NCI-H748 treated with DMSO at 0.1 percent for 48 hours (cell line): ENCODE data around the gene TMEM132A.
"Not testable (repeated sequence)": the region's sequence is repeated elsewhere in the genome, so short reads cannot be mapped to it uniquely, and the experiment has no call there.

ENCODE experiments used
- DNase-seq: peaks from one replicate; lab custom pipeline; 2025; lab: John Stamatoyannopoulos, UW

Gene TMEM132A

DNA sequence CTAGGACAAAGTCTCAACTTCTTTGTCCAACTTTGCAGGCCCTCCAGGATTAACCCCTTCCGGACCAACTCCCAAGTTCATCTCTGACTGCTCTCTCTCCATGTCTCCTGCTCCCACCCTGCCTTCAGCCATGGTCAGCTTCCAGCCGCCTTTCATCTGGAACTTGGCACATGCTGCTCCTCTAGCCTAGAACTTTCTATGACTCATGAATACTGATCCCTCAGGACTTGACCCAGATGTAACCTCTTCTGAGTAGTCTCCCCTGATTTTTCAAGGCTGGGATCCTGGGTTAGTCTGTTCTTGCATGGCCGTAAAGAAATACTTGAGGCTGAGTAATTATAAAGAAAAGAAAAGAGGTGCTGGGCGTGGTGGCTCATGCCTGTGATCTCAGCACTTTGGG lies 32.9 kb downstream of the TMEM132A start:
- DNase-seq = no peak

DNA sequence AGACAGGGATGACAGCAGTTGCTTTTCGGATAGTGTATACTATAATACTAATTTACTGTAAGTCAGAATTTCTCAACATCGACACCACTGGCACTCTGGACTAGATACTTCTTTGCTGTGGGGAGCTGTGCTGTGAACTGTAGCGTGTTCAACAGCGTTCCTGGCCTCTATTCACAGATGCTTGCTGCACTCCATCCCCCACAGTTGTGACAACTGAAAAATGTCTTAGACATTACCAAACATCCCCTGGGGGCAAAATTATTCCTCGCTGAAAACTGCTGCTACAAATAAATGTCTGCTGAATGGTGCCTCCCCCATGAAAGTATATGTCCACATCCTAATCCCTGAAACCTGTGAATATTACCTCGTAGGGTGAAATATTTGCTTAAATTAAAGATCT lies 35.2 kb downstream of the TMEM132A start:
- no peak for DNase-seq

DNA sequence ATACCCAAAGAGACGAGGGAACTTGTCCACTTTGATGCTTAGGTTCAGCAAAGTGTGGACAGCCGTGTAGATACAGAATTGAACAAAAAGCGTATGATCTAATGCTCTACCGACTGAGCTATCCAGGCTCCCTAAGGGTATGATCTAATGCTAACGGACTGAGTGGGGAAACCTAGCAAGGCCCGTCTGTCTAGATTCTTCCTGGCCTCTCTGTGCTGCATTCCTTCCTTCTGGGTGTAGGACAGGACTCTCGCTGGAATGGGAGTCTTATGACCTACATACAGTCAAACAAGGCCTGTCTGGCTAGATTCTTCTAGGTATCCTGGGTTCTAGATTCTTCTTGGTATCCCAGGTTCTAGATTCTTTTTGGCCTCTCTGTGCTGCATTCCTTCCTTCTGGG lies 36.1 kb downstream of the TMEM132A start:
- no peak for DNase-seq

DNA sequence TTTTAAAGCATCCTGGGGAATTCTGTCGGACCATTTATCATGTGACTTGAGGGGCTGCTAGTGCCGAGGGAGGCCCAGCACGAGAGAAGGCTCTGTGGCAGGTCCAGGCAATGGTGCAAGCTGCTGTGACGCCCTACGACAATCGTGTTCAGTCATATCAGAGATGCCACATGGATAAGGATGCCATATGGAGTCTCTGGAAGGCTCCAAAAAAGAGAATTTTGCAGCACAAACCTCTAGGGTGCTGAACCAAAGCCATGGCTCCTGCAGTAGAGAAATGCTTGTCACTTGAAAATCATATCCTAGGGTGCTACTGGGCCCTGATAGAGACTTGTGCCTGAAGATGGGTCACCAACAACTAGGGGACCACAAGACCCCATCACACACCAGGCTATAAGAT lies 40.5 kb downstream of the TMEM132A start:
- no peak for DNase-seq

DNA sequence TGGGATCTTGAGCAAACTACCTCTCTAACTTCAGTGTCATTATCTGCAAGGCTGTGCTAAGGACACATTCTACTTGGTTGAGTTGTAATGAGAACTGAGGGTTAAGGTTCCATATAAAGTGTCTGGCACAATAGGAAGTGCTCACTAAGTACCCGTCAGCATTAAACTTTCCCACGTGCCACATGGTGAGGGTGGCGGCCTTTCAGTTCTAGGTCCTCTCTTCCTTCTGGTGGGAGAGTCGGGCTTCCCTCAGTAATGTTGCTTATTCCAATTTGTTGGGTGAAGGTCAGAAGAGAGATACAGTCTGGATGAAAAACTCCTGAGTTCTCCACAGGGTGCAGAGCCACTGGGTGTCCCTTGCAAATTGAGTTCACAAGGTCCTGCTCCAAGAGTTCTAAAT lies 42.6 kb downstream of the TMEM132A start:
- no peak for DNase-seq

DNA sequence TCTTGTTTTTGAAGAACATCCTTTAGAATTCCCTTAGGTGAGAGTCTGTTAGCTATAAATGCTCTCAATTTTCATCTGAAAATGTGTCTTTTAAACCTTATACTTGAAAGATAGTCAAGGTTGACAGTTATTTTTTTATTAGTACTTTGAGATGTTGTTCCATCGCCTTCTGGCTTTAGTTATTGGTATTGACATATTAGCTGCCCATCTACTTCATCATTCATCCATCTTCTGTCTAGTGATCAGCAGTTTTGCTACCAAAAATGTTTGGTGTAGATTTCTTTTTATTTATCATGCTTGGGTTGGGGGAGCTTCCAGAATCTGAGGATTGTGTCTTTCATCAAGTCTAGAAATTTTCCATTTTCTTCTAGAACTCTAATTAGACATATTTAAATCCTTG lies 44.0 kb downstream of the TMEM132A start:
- no peak for DNase-seq

DNA sequence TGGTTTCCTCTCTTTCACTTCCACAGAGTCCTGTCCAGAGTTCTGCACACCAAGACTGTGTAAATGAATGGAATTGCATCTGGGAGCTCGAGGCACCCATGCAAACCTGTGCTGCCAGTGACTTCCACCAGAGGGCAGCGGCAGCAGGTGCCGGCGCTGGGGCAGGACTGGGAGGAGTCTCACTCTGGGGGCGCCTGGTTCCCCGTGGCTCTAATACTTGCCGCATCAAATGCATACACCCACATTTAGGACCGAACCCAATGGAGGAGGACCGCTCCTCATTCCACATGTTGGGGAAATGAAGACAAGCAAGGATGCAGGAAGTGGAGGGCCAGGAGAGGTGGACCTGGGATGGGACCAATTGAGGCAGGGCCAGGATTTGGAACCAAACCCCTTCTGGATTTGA lies 46.1 kb downstream of the TMEM132A start:
- no peak for DNase-seq

DNA sequence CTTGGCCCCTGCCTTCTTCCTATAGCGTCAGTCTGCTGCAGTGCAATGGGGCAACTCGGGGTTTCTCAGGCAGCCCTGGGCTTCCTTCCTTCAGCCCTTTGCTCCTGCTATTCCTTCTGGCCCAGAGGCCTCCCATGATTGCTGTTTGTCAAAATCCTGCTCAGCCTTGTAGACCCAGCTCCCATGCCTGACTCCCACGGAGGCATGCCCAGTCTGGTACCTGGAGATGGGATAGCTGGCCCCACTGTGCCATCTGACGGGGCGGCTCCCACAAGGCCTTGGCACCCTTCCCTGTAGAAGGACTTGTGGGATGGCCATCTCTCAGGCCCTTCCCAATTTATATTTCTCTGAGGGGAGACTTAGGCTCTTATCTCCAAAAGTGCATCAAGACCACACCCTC lies 46.6 kb downstream of the TMEM132A start:
- DNase-seq = no peak

DNA sequence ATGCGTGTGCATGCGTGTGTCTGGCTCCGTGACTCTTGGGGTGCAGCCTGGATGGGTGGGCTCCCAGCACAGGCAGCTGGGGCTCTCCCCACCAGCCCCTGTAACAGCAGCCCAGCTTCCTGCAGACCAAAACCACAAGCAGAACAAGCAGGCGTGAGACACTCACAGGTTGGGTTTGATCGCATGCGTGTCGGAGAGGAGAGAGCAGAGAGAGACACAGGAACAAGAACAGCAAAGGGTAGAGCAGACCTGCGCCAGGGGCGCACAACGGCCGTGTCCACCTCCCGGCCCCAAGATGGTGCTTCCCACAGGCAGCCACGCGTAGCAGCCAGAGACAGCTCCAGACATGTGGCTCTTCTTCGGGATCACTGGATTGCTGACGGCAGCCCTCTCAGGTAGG lies 47.3 kb downstream of the TMEM132A start, which contains the start of gene CD6:
CD6 (plus strand) TSS at position 161 of the 400 bp plus-strand sequence; CDS start at position 347, 186 bp downstream.
- DNase-seq = no peak

DNA sequence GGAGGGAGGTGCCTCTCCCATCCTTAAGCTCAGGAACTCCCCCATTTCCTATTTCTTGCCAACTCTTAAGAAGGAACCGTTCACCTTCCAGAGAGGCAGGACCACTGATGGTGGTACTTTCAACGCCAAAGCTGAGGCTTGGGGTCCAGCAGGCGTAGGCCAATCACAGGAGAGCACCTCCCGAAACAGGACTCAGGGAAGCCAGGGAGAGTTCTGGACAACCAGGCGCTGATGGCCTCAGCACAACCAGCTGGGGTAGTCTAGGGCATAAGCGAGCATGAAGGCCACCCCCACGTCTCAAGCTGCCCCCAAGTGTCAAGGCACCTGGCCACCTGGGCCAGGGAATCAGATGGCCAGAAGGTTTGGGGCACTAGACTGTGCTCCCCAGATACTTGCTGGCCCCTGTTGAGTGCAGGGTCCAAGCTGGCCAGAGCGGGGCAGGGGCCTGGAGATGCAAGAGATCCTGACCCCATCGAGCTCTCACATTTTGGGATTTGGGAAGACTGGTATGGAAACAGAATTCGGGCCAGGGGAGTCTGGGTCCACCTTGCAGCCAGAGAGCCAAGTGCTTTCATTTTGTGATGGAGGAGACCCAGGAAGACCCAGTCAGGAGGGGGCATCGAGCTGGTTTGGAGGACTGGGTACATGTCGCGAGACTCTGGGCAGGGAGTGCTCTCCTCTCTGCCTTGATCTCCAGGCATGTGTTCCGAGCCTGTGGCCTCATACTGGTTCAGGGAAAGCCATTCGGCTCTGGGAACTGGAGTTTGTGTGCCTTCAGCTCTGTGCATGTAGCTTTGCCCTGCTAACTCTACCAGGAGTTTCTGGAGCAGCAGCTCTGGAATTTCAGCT lies 48.1 kb downstream of the TMEM132A start:
- no peak for DNase-seq

DNA sequence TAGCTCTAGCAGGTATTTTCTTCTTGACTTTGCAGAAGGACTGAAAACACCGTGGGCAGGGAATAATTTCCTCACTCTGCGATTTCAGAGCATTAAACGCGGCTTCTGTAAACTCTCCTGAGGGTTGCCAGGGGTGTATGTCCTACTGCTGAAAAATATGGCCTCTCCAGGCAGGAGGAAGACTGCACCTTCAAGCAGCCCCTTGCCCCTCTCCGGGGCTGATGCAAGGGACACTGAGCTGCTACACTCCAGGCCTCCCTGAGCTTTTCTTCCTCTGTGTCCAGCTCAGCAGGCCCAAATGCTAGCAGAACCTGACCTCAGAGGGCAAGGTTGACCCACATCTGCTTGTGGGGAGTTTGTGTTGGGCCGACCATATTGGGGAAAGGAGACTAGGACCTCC lies 49.4 kb downstream of the TMEM132A start:
- no peak for DNase-seq

DNA sequence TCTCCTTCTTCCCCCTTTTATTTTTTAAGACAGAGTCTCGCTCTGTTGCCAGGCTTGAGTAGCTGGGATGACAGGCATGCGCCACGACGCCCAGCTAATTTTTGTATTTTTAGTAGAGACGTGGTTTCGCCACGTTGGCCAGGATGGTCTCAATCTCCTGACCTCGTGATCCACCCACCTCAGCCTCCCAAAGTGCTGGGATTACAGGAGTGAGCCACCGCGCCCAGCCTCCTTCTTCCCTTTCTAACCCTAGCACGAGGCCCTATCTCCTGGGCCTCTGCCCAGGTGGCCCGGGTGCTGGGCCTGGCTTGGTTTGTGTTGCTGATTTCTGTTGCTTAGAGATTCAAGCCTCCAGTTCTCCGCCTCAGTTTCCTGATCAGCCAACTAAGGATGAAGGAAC lies 50.1 kb downstream of the TMEM132A start:
- DNase-seq = not testable (repeated sequence)

DNA sequence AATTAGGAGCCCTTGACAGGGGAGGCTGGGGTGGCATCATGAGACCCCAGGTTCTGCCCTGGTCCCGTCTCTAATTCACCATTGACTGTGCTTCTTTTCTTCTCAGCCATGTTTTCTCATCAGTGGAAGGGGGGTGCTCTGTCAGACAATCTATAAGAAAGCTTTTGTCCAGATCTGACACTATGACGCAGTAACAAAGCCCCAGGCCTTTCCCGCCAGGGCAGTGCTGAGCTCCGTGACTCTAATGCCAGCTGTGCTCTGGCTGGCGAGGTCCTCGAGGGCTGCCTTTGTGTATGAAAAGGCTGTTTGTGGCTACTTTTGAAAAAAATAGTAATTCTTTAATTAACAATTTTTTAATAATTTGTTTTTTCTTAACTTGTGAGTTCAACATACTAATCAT lies 50.5 kb downstream of the TMEM132A start:
- no peak for DNase-seq

DNA sequence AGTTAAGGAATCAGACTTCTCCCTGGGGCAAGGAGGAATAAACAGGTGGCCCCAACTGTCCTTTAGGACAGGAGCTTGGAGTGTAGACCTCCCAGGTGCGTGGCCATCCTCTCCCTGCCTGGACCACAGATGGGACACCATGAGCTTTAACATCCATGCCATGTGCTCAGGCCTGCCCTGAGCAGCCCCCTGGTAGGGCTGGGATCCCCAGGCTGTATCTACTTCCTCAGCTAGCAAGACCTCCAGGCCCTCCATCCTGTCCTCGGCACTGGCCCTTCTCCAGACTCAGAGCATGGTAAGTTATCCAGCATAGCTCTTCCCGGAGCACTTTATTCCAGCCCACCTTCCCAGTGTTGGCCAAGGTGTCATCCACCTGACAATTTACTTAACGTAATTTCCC lies 53.0 kb downstream of the TMEM132A start:
- DNase-seq = no peak

DNA sequence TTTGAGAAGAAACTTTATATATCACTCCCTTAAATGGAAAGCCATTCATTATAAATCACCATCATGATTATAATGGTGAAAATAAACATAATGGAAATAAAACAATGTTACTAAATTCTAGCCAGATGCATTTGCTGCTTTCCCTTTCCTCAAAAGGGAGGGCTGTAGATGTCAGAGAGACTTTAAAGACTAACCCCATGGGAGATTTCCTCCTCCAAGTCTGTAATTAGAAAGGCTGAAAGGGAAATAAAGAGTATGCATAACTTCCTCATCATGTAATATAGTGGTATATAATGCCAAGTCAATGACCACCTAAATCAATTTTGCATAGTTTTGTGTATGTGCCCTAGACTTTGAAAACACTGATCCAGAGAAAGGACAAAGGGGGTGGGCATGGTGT lies 53.6 kb downstream of the TMEM132A start:
- no peak for DNase-seq

DNA sequence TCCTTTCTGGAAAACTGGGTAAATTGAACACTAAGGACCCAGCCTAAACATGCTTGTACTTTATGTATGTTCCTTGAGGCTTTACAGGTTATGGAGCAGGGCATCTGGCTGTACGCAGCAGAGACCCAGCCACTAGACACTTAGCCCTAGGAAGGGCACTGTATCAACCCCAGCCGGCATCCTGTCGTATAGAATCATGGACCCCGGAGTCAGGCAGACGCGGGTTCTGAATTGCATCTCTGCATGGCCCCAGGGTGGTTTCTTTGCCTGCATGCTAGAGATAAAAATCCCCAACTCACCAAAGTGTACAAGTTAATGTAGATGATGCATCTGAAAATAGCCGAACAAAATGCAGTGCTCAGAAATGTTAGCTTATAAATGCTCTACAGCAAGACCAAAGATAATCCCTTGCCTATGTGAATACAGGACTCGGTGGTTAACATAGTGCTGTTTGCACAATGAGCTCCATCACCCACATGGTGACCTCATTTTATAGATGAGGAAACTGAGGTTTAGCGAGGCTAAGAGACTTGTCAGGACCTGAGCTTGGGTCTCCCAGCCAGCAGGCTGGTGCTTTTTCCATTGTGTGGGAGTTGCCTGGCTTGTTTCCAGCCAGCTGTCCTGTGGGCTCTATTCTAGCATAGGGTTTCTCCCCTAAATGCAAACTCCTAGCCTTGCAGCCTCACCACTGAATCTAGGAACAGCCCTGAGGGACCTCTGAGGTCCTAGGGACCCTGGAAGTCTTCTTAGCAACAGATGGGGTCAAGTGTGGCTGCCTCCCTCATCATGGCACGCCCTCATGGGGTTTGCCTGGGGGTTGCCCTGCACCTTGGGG lies 54.5 kb downstream of the TMEM132A start:
- no peak for DNase-seq

DNA sequence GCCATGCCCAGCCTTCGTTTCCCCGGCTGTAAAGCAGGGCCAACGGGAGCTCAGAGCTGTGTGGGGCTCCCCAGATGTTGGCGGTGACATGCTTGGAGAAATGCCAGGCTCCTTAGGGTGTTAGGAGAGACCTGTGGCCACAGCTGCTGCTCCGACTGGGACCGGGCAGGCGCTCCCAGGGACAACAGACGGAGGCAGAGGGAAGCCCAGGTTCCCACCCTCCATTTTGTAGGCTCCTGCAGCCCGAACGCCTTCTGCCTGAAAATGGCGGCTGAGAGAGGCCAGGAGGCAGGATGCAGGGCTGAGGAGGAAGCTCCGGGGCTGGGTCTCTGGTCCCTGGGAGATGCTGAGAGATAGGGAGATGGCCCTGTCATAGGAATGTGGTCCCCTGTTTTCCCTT lies 57.3 kb downstream of the TMEM132A start:
- DNase-seq = no peak

DNA sequence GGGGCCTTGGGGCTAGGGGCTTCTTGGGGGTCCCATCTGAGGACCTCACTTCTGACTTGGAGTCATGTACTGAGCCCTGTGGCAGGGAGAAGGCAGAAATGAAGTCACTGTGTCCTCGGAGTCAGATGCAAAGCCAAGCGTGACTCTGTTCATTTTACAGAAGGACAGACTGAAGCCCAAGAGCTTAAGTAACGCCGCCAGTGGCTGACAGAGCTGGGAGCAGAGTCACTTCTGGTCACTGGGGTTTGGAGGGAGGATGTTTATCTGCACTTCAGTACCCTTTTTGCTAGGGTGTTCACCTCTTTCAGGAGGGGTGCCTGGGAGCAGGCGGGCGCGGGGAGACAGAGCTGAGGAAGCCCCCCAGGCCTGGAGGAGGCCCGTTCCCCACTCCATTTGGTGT lies 57.9 kb downstream of the TMEM132A start:
- no peak for DNase-seq

DNA sequence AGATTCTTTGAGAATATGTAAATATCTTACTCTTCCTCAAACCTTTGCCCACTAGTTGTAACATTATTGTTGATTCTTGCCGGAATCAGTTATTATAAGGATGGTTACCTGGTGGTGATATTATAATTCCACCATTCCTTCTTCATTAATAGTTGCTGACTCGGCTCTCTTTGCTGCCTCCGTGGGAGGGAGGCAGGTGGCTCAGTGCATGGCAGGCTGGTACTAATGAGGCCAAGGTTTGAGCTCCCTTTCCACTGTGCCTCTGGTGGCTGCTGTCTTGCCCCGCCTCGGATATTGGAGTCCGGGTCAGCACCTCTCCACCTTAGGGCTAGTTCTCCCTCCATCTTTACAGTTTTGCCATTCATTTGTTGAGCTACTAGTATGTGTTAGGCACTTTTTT lies 59.9 kb downstream of the TMEM132A start:
- DNase-seq = no peak

DNA sequence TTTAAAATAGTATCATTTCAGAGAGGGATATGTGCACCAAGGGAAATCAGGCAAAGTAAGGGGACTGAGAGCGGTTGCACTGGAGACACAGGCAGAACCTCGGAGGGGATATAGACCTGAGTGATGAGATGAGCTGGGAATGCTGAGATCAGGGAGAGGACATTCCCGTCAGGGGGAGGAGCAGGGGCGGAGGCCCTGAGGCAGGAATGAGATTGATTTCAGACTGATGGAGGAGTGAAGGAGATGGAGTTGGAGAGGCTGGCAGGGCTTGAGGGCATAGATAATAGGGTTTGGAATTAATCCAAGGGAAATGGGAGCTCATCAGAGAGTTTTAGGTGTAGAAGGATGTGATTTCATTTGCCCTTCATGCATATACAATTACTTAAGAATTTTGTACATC lies 60.4 kb downstream of the TMEM132A start:
- no peak for DNase-seq

DNA sequence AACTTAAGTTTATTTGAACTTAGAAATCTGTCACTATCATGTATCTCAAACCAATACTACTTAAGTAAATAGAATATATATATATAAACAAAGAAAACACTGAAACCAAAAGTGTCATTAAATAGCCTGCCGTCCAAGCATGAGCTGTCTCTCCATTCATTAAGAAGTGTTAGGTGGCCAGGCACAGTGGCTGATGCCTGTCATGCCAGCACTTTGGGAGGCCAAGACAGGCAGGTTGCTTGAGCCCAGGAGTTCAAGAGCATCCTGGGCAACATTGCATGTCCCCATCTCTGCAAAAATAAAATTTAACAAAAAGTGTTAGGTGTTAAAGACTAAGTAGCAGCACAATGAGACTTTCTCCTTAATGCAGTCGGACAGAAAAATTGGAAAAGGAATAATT lies 61.2 kb downstream of the TMEM132A start:
- DNase-seq = no peak

DNA sequence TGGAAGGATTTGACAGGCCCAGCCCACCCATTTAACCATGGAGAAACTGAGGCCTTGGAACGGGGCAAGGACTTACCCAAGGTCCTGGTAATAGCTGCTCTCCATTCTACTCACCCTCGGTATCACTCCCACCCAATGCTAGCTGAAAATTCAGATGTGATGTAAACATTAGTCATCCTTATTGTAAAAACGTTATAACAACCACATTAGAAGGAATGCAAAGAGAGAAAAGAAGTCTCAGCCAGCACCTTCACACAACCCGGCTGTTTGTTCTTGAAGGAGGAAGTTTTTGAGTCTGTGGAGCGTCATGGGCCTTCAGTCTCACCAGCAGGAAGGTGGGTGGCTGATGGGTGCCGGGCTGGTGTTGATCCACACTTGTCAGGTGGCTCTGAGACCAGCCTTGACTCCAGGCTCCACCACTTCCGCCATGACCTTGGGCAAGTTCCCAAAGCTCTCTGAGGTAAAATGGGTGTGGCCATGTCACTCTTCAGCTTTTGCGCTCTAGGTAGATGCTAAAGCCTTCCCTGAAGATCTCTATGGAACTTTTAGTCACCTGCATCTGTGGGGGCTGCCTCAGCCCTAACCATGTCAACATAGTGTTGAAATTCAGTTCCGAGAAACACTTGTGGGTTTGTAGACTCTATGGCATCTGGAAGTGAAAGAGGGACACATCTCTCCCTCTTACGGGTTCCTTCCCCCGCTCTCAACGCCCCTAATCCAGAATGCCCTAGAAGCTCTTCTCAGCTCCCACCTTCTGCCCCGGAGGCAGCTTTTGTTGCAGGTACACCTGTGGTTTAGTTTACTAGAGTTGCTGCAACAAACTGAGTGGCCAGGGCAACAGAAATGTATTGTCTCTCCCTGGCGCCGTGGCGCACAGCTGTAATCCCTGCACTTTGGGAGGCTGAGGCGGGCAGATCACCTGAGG lies 62.0 kb downstream of the TMEM132A start:
- no peak for DNase-seq
